Activated CD8-positive, alpha-beta T cell treated with anti-CD3 and anti-CD28 coated beads for 36 hours (primary cell): ENCODE data around the gene L3MBTL4. TPM values are rescaled to one million over a fixed set of nuclear protein-coding genes. Genes with fewer than 3 reads are reported as not detected.
A peak's percentile ranks its signal among the peaks of the same experiment; 100 is the strongest.

ENCODE experiments used
- ATAC-seq: fragments of 200-7000 bp; cut with Tn5 transposase; one replicate; pipeline ENCODE4 v1.10.0; 2021; ENCODE audit warnings: mild to moderate bottlenecking, moderate library complexity
- CTCF ChIA-PET: fragments of 350-600 bp; sonication (Branson Sonifier 250); formaldehyde crosslinking; loops from one replicate; lab custom pipeline; 2021; ENCODE audit warnings: antibody characterized with exemption; lab: Charles Lee
- POLR2A ChIA-PET: fragments of 350-600 bp; sonication (Branson Sonifier 250); formaldehyde crosslinking; loops from one replicate; lab custom pipeline; 2021; ENCODE audit warnings: antibody characterized with exemption; lab: Charles Lee
- DNase-seq: peaks from one replicate; pipeline ENCODE4 v3.0.0-alpha.2; 2020
- H3K27ac Mint-ChIP-seq: one replicate; pipeline ENCODE4 v1.8.0; 2021; ENCODE audit warnings: mild to moderate bottlenecking, mixed read lengths
- H3K27me3 Mint-ChIP-seq: one replicate; pipeline ENCODE4 v1.8.0; 2021; ENCODE audit warnings: mixed read lengths
- H3K36me3 Mint-ChIP-seq: one replicate; pipeline ENCODE4 v1.8.0; 2021; ENCODE audit warnings: low read depth, mixed read lengths
- H3K4me1 Mint-ChIP-seq: one replicate; pipeline ENCODE4 v1.8.0; 2021; ENCODE audit warnings: low read depth, mixed read lengths
- H3K4me3 Mint-ChIP-seq: one replicate; pipeline ENCODE4 v1.8.0; 2021; ENCODE audit warnings: mild to moderate bottlenecking, moderate library complexity, mixed read lengths
- H3K9me3 Mint-ChIP-seq: one replicate; pipeline ENCODE4 v1.8.0; 2021; ENCODE audit warnings: mixed read lengths
- intact Hi-C: fragments of 100-400 bp; cut with micrococcal nuclease; formaldehyde crosslinking; loops from one replicate; pipeline ENCODE4 v1.10.0; 2022
- total RNA-seq, 2 experiments: library from RNA; stranded (reverse); gene quantifications; one replicate each; pipeline ENCODE4 v1.2.3, GENCODE V29; 2021
- TF ChIP-seq, protein P1 (sequence below): fragments of 200-600 bp; IDR thresholded peaks from one replicate; pipeline ENCODE4 v1.8.0; 2022; ENCODE audit warnings: antibody characterized with exemption, mild to moderate bottlenecking

L3MBTL4 gene
- total RNA-seq, 2 experiments from 2014 or later = not detected

GRCh38 chr18:6431659-6432318, 17.1 kb upstream of the L3MBTL4 start:
- ATAC-seq (no peak), DNase-seq (no peak)
- Mint-ChIP-seq H3K4me1 (no peaks in the 10 kb centered on the region), H3K9me3 (no peaks in the 10 kb centered on the region), H3K27me3 (no peaks in the 10 kb centered on the region), H3K4me3 (no peak overlapping the region), H3K36me3 (no peaks in the 10 kb centered on the region), H3K27ac (no peak overlapping the region)
- intact Hi-C loops = no loop called here
- CTCF ChIA-PET = no interaction called here
- TF ChIP-seq, protein P1, sequence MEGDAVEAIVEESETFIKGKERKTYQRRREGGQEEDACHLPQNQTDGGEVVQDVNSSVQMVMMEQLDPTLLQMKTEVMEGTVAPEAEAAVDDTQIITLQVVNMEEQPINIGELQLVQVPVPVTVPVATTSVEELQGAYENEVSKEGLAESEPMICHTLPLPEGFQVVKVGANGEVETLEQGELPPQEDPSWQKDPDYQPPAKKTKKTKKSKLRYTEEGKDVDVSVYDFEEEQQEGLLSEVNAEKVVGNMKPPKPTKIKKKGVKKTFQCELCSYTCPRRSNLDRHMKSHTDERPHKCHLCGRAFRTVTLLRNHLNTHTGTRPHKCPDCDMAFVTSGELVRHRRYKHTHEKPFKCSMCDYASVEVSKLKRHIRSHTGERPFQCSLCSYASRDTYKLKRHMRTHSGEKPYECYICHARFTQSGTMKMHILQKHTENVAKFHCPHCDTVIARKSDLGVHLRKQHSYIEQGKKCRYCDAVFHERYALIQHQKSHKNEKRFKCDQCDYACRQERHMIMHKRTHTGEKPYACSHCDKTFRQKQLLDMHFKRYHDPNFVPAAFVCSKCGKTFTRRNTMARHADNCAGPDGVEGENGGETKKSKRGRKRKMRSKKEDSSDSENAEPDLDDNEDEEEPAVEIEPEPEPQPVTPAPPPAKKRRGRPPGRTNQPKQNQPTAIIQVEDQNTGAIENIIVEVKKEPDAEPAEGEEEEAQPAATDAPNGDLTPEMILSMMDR = no peak
- POLR2A ChIA-PET = no interaction called here

- Mint-ChIP-seq H3K4me3 (no peak overlapping the region), H3K9me3 (no peaks in the 10 kb centered on the region), H3K36me3 (no peaks in the 10 kb centered on the region), H3K27ac (no peak overlapping the region), H3K4me1 (no peaks in the 10 kb centered on the region), H3K27me3 (no peaks in the 10 kb centered on the region)
- ChIA-PET POLR2A (no interaction called here), CTCF (no interaction called here)
- no peak for ATAC-seq
- intact Hi-C loops = no loop called here
- DNase-seq = no peak
- TF ChIP-seq, protein P1 = no peak
Measured at GRCh38 chr18:6428851-6429395, 14.2 kb upstream of the L3MBTL4 start.

GRCh38 chr18:6427286-6427685, 12.6 kb upstream of the L3MBTL4 start:
- ChIA-PET POLR2A (no interaction called here), CTCF (no interaction called here)
- Mint-ChIP-seq H3K36me3 (no peaks in the 10 kb centered on the region), H3K4me3 (no peak overlapping the region), H3K4me1 (no peaks in the 10 kb centered on the region), H3K9me3 (no peaks in the 10 kb centered on the region), H3K27ac (no peak overlapping the region), H3K27me3 (no peaks in the 10 kb centered on the region)
- DNase-seq (no peak), ATAC-seq (no peak)
- intact Hi-C loops = no loop called here
- TF ChIP-seq, protein P1 = no peak

GRCh38 chr18:6423289-6423688, 8.6 kb upstream of the L3MBTL4 start:
- DNase-seq (no peak), ATAC-seq (no peak)
- Mint-ChIP-seq H3K4me3 (no peak overlapping the region), H3K27ac (no peak overlapping the region), H3K27me3 (peaks cover 2% of the 10 kb centered on the region), H3K36me3 (no peaks in the 10 kb centered on the region), H3K9me3 (peaks cover 4% of the 10 kb centered on the region), H3K4me1 (no peaks in the 10 kb centered on the region)
- CTCF ChIA-PET = no interaction called here
- TF ChIP-seq, protein P1 = no peak
- POLR2A ChIA-PET = no interaction called here
- intact Hi-C loops = no loop called here

DNA sequence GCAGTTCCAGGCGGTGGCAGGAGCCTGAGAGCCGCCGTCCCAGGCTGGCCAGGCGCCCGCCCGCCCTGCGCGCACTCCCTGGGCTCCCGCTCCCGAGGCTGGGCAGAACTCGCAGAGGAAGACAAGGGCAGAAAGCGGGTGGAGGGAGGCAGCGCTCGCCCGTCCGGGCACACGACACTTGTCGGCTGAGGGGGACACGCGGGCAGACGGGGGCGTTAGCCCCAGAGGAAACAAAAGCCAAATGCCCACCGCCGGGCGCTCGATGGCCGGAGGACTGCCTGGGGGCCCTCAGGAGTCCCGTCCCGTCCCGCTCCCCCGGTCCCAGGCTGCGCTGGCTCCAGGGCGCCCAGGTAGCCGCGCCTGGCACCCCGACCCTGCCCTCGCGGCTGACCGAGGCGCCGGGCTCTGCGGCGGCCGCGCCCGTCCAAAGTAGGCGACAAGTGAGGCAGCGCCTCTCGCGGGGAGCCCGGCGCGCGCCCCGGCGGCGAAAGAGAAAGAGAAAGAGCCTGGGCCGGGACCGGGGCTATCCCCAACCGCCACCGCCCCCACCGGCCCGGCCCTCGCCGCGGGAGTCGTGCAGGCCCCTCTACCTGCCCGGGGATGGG, 491 bp downstream of the L3MBTL4 start:
- H3K4me3 Mint-ChIP-seq = peak overlapping the region; percentile 29
- H3K36me3 Mint-ChIP-seq = peaks cover 1% of the 10 kb centered on the region
- peak; percentile 80 for ATAC-seq
- ChIA-PET POLR2A (no interaction called here), CTCF (no interaction called here)
- TF ChIP-seq, protein P1 = no peak
- peaks cover 26% of the 10 kb centered on the region for H3K27me3 Mint-ChIP-seq
- peak; percentile 39 for DNase-seq
- H3K9me3 Mint-ChIP-seq = peaks cover 4% of the 10 kb centered on the region
- intact Hi-C loops = no loop called here
- H3K27ac Mint-ChIP-seq = no peak overlapping the region
- H3K4me1 Mint-ChIP-seq = peaks cover 5% of the 10 kb centered on the region
